HepG2 (cell line): ENCODE results near the gene PPP1R1B. TPM values are rescaled to one million over a fixed set of nuclear protein-coding genes. Genes with fewer than 3 reads are reported as not detected.

Experiments
- CAMTA2 ChIP-seq: sonication (generic); formaldehyde crosslinking; IDR thresholded peaks from 2 replicates; pipeline ENCODE4 v1.4.0; 2020; ENCODE audit warnings: mild to moderate bottlenecking, missing genetic modification reagents, borderline replicate concordance
- MAFK ChIP-seq, 2 experiments: IDR thresholded peaks in 1 of 2; conservative IDR thresholded peaks in 1 of 2; 2 replicates each; pipeline ENCODE4 v1.6.1; 2011; ENCODE audit warnings: improper control_type of control experiment in 2 of 2, low read length in 2 of 2
- MIXL1 ChIP-seq: IDR thresholded peaks from 2 replicates; pipeline ENCODE4 v1.6.1; 2016
- NPAS2 ChIP-seq: sonication (generic); formaldehyde crosslinking; IDR thresholded peaks from 2 replicates; pipeline ENCODE4 v1.8.0; 2022; ENCODE audit warnings: mild to moderate bottlenecking, missing genetic modification reagents, borderline replicate concordance
- REPIN1 ChIP-seq: sonication (generic); formaldehyde crosslinking; IDR thresholded peaks from 2 replicates; pipeline ENCODE4 v1.8.0; 2022; ENCODE audit warnings: missing genetic modification reagents, low read depth, mild to moderate bottlenecking, borderline replicate concordance
- ZNF160 ChIP-seq: sonication (generic); formaldehyde crosslinking; IDR thresholded peaks from 2 replicates; pipeline ENCODE4 v1.8.0; 2022; ENCODE audit warnings: mild to moderate bottlenecking, inconsistent platforms, missing genetic modification reagents
- ZNF335 ChIP-seq: sonication (generic); formaldehyde crosslinking; IDR thresholded peaks from 2 replicates; pipeline ENCODE4 v1.4.0; 2020; ENCODE audit warnings: missing genetic modification reagents
- ZNF747 ChIP-seq: sonication (generic); formaldehyde crosslinking; IDR thresholded peaks from 2 replicates; pipeline ENCODE4 v1.8.1; 2023; ENCODE audit warnings: missing genetic modification reagents, mild to moderate bottlenecking, borderline replicate concordance
- ZSCAN22 ChIP-seq: sonication (generic); formaldehyde crosslinking; IDR thresholded peaks from 2 replicates; pipeline ENCODE4 v1.4.0; 2020; ENCODE audit warnings: mild to moderate bottlenecking, missing genetic modification reagents
- polyA plus RNA-seq, 8 experiments: library from polyadenylated mRNA; depleted of rRNA in 3 of 8; stranded (reverse) in 7 of 8; unstranded in 1 of 8; fragments of >200 nt; fragmentation: Illumina TruSeq in 4 of 8; extraction: Trizol in 4 of 8; gene quantifications; 2 replicates each; pipeline versions ENCODE4 v1.2.1 to v1.2.3, GENCODE V29; 2011 to 2016; ENCODE audit warnings: low read depth in 4 of 8, missing spikeins in 1 of 8, mixed read lengths in 1 of 8; ENCODE audit not compliant: insufficient read depth in 1 of 8
- total RNA-seq, 5 experiments: library from RNA; depleted of rRNA; stranded (reverse); fragments of >200 nt; fragmentation: Illumina TruSeq; extraction: Trizol; gene quantifications; 2 replicates each; pipeline ENCODE4 v1.2.3, GENCODE V29; 2016; ENCODE audit warnings: low read depth in 1 of 5
- TF ChIP-seq, protein P1 (sequence below), 2 experiments: fragments of 450-650 bp in 1 of 2; sonication (generic) in 1 of 2; formaldehyde crosslinking in 1 of 2; IDR thresholded peaks; 2 replicates each; pipeline versions ENCODE4 v1.6.1 to v1.8.0; 2016 to 2022; ENCODE audit warnings: antibody characterized with exemption in 1 of 2, mild to moderate bottlenecking in 1 of 2, missing genetic modification reagents in 1 of 2
- TF ChIP-seq, protein P2 (sequence below): sonication (generic); formaldehyde crosslinking; IDR thresholded peaks from 2 replicates; pipeline ENCODE4 v1.4.0; 2020; ENCODE audit warnings: missing genetic modification reagents

The PPP1R1B gene
- total and polyA plus RNA-seq, 2 of the 13 experiments (the other 11 are each of a cell fraction or from before 2014, with no cell fraction given), result 0.08 TPM; not detected in 1

DNA sequence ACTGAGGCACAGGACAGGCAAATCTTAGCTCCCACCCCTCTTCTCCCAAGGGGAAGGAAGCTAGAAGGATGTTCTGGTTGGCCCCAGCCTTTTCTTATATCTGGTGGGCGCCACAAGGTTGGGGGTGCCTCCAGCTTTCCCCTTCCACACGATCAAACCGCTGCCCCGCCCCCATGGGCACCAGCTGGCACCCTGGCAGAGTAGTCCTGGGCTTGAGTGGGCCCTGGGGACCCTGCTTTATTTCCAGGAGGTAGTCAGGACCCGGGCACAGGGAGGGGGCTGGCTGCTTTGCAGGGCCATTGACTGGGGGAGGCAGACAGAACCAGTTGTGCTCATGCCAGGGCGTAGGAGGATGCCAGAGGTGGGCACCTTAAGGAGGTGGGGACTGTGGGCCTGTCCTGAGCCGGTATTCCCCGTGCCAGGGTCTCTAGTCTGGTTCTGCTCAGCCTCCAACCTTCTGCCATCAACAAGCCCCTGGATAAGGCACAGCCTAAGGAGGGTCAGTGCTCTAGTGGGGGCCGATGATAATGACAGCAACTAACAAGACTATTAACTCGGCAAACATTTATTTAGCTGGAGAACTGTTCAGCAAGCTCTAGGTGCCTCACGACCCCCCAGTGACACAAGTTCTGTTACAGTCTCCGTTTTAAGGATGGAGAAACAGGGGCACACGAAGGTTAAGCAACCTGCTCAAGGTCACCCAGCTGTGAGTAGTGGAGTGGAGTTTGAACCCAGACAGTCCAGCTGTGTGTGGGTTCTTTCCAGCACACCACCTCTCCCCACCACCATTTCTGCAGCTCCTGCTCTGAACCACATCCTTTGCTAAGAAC, 7.6 kb upstream of the PPP1R1B start (continued):
- TF ChIP-seq, protein P1, sequence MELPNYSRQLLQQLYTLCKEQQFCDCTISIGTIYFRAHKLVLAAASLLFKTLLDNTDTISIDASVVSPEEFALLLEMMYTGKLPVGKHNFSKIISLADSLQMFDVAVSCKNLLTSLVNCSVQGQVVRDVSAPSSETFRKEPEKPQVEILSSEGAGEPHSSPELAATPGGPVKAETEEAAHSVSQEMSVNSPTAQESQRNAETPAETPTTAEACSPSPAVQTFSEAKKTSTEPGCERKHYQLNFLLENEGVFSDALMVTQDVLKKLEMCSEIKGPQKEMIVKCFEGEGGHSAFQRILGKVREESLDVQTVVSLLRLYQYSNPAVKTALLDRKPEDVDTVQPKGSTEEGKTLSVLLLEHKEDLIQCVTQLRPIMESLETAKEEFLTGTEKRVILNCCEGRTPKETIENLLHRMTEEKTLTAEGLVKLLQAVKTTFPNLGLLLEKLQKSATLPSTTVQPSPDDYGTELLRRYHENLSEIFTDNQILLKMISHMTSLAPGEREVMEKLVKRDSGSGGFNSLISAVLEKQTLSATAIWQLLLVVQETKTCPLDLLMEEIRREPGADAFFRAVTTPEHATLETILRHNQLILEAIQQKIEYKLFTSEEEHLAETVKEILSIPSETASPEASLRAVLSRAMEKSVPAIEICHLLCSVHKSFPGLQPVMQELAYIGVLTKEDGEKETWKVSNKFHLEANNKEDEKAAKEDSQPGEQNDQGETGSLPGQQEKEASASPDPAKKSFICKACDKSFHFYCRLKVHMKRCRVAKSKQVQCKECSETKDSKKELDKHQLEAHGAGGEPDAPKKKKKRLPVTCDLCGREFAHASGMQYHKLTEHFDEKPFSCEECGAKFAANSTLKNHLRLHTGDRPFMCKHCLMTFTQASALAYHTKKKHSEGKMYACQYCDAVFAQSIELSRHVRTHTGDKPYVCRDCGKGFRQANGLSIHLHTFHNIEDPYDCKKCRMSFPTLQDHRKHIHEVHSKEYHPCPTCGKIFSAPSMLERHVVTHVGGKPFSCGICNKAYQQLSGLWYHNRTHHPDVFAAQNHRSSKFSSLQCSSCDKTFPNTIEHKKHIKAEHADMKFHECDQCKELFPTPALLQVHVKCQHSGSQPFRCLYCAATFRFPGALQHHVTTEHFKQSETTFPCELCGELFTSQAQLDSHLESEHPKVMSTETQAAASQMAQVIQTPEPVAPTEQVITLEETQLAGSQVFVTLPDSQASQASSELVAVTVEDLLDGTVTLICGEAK (IDR thresholded peaks at IDR 0.05), result no peak
- TF ChIP-seq, protein P1 (CRISPR knock-in tag; IDR thresholded peaks at IDR 0.05), result no peak
- TF ChIP-seq MAFK (conservative IDR thresholded peaks at IDR 0.05 in 1 of 2, IDR thresholded peaks at IDR 0.05 in 1 of 2; ENCODE audit: low read length in 2 of 2) (no peak), ZSCAN22 (CRISPR knock-in tag) (no peak), ZNF747 (CRISPR knock-in tag) (no peak; the same call in 1 of the 2 replicates), ZNF160 (no peak), CAMTA2 (CRISPR knock-in tag) (no peak), MIXL1 (CRISPR knock-in tag) (no peak), NPAS2 (CRISPR knock-in tag) (no peak), ZNF335 (no peak), REPIN1 (CRISPR knock-in tag) (0 out of 2 replicates have a peak, but pooled peaks have one; percentile 21)
- TF ChIP-seq, protein P2, sequence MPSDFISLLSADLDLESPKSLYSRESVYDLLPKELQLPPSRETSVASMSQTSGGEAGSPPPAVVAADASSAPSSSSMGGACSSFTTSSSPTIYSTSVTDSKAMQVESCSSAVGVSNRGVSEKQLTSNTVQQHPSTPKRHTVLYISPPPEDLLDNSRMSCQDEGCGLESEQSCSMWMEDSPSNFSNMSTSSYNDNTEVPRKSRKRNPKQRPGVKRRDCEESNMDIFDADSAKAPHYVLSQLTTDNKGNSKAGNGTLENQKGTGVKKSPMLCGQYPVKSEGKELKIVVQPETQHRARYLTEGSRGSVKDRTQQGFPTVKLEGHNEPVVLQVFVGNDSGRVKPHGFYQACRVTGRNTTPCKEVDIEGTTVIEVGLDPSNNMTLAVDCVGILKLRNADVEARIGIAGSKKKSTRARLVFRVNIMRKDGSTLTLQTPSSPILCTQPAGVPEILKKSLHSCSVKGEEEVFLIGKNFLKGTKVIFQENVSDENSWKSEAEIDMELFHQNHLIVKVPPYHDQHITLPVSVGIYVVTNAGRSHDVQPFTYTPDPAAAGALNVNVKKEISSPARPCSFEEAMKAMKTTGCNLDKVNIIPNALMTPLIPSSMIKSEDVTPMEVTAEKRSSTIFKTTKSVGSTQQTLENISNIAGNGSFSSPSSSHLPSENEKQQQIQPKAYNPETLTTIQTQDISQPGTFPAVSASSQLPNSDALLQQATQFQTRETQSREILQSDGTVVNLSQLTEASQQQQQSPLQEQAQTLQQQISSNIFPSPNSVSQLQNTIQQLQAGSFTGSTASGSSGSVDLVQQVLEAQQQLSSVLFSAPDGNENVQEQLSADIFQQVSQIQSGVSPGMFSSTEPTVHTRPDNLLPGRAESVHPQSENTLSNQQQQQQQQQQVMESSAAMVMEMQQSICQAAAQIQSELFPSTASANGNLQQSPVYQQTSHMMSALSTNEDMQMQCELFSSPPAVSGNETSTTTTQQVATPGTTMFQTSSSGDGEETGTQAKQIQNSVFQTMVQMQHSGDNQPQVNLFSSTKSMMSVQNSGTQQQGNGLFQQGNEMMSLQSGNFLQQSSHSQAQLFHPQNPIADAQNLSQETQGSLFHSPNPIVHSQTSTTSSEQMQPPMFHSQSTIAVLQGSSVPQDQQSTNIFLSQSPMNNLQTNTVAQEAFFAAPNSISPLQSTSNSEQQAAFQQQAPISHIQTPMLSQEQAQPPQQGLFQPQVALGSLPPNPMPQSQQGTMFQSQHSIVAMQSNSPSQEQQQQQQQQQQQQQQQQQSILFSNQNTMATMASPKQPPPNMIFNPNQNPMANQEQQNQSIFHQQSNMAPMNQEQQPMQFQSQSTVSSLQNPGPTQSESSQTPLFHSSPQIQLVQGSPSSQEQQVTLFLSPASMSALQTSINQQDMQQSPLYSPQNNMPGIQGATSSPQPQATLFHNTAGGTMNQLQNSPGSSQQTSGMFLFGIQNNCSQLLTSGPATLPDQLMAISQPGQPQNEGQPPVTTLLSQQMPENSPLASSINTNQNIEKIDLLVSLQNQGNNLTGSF (CRISPR knock-in tag), result no peak
